ENCODE results near the gene KIF3B.

DNA sequence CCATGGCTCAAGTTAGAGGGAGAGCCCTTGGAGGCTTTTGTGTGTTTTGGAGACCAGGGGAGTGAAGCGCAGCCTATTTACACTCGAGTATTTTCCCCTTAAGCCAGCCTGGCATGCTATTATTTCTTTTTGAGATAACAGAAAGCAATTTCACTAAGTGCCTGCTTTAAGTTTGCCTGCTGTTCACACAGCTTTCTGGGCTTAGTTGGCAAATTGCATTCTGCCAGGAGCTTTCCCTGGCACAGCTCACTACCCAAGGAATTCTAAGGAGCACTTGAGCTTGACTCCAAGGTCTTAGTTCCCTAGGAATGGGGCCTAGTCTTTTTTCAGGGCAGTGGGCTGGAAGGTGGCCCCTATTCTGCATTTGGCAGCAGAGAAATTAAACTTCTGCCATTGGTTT, 61.7 kb downstream of the KIF3B start:
- TF ChIP-seq, protein P1, sequence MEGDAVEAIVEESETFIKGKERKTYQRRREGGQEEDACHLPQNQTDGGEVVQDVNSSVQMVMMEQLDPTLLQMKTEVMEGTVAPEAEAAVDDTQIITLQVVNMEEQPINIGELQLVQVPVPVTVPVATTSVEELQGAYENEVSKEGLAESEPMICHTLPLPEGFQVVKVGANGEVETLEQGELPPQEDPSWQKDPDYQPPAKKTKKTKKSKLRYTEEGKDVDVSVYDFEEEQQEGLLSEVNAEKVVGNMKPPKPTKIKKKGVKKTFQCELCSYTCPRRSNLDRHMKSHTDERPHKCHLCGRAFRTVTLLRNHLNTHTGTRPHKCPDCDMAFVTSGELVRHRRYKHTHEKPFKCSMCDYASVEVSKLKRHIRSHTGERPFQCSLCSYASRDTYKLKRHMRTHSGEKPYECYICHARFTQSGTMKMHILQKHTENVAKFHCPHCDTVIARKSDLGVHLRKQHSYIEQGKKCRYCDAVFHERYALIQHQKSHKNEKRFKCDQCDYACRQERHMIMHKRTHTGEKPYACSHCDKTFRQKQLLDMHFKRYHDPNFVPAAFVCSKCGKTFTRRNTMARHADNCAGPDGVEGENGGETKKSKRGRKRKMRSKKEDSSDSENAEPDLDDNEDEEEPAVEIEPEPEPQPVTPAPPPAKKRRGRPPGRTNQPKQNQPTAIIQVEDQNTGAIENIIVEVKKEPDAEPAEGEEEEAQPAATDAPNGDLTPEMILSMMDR (conservative IDR thresholded peaks at IDR 0.05), result no peak
- TF ChIP-seq EZH2 (IDR thresholded peaks at IDR 0.05; ENCODE audit: low read depth), result no peak
